GM19328 (cell line): Measurements from ENCODE around the gene FHL2.

Experiments used
- ATAC-seq: cut with Tn5 transposase; IDR thresholded peaks from one replicate; pipeline ENCODE4 v1.9.1; 2021; ENCODE audit warnings: mild to moderate bottlenecking, moderate library complexity; ENCODE audit not compliant: unreplicated experiment

FHL2 gene

GRCh38 chr2:105422801-105423200 lies 23.9 kb upstream of the FHL2 start:
- ATAC-seq: no peak

GRCh38 chr2:105421053-105421452 lies 22.2 kb upstream of the FHL2 start:
- ATAC-seq: no peak

GRCh38 chr2:105418522-105418921 lies 19.7 kb upstream of the FHL2 start:
- ATAC-seq: no peak

GRCh38 chr2:105417857-105418436 lies 19.1 kb upstream of the FHL2 start:
- no peak for ATAC-seq

GRCh38 chr2:105416156-105416555 lies 17.3 kb upstream of the FHL2 start:
- ATAC-seq: no peak

- no peak for ATAC-seq
Observed at GRCh38 chr2:105415007-105415406, 16.2 kb upstream of the FHL2 start.

GRCh38 chr2:105413206-105413605 lies 14.4 kb upstream of the FHL2 start:
- no peak for ATAC-seq

GRCh38 chr2:105412584-105412983 lies 13.7 kb upstream of the FHL2 start:
- no peak for ATAC-seq

GRCh38 chr2:105411720-105412407 lies 13.0 kb upstream of the FHL2 start:
- no peak for ATAC-seq

GRCh38 chr2:105410554-105410953 lies 11.7 kb upstream of the FHL2 start:
- no peak for ATAC-seq

- no peak for ATAC-seq
Observed at GRCh38 chr2:105409717-105410116, 10.9 kb upstream of the FHL2 start.

GRCh38 chr2:105407946-105408743 lies 9.3 kb upstream of the FHL2 start:
- no peak for ATAC-seq

GRCh38 chr2:105406221-105406620 lies 7.4 kb upstream of the FHL2 start:
- no peak for ATAC-seq

GRCh38 chr2:105405291-105405690 lies 6.4 kb upstream of the FHL2 start:
- no peak for ATAC-seq

GRCh38 chr2:105404736-105405135 lies 5.9 kb upstream of the FHL2 start:
- no peak for ATAC-seq

- ATAC-seq: no peak
Observed at GRCh38 chr2:105403783-105404698, 5.2 kb upstream of the FHL2 start.

GRCh38 chr2:105403241-105403782 lies 4.5 kb upstream of the FHL2 start:
- ATAC-seq: no peak

- ATAC-seq: no peak
Observed at GRCh38 chr2:105402809-105403208, 4.0 kb upstream of the FHL2 start.

GRCh38 chr2:105401867-105402266 lies 3.0 kb upstream of the FHL2 start:
- no peak for ATAC-seq

- ATAC-seq: no peak
Observed at GRCh38 chr2:105400138-105400540, 1.3 kb upstream of the FHL2 start.
